Suprapubic skin (tissue), 3 donors: ENCODE data around the gene SCTR.

Source experiments
- EP300 ChIP-seq: sonication (generic); formaldehyde crosslinking; IDR thresholded peaks from one replicate; pipeline ENCODE4 v1.6.1; 2017; ENCODE audit warnings: antibody characterized with exemption
- POLR2A ChIP-seq, 2 donors: fragments of 450-650 bp; IDR thresholded peaks; one replicate each; pipeline ENCODE4 v1.6.1; 2017; ENCODE audit warnings: antibody characterized with exemption in 2 of 2, mild to moderate bottlenecking in 2 of 2, moderate library complexity in 2 of 2
- TF ChIP-seq, protein P1 (sequence below), 2 donors: fragments of 200-600 bp in 1 of 2; fragments of 450-650 bp in 1 of 2; sonication (generic) in 1 of 2; IDR thresholded peaks; one replicate each; pipeline ENCODE4 v1.5.1; 2016 to 2019; ENCODE audit warnings: antibody characterized with exemption in 2 of 2, mild to moderate bottlenecking in 1 of 2, moderate library complexity in 1 of 2

- TF ChIP-seq POLR2A (IDR thresholded peaks at IDR 0.05) (no peak), EP300 (no peak)
- TF ChIP-seq, protein P1, sequence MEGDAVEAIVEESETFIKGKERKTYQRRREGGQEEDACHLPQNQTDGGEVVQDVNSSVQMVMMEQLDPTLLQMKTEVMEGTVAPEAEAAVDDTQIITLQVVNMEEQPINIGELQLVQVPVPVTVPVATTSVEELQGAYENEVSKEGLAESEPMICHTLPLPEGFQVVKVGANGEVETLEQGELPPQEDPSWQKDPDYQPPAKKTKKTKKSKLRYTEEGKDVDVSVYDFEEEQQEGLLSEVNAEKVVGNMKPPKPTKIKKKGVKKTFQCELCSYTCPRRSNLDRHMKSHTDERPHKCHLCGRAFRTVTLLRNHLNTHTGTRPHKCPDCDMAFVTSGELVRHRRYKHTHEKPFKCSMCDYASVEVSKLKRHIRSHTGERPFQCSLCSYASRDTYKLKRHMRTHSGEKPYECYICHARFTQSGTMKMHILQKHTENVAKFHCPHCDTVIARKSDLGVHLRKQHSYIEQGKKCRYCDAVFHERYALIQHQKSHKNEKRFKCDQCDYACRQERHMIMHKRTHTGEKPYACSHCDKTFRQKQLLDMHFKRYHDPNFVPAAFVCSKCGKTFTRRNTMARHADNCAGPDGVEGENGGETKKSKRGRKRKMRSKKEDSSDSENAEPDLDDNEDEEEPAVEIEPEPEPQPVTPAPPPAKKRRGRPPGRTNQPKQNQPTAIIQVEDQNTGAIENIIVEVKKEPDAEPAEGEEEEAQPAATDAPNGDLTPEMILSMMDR (IDR thresholded peaks at IDR 0.05) = no peak
Observed at GRCh38 chr2:119438128-119438656, 86.1 kb downstream of the SCTR start.
